Stomach (tissue), 4 donors: ENCODE results near the gene CCDC158.

Experiments
- CTCF ChIP-seq, 7 experiments: fragments of 450-650 bp in 4 of 7; fragments of 200-600 bp in 3 of 7; sonication (generic) in 3 of 7; IDR thresholded peaks; one replicate each; pipeline ENCODE4 v1.5.1; 2016 to 2019; ENCODE audit warnings: antibody characterized with exemption in 7 of 7, control low read depth in 2 of 7, mild to moderate bottlenecking in 1 of 7
- EP300 ChIP-seq: sonication (generic); formaldehyde crosslinking; IDR thresholded peaks from one replicate; pipeline ENCODE4 v1.6.1; 2017; ENCODE audit warnings: antibody characterized with exemption
- POLR2A ChIP-seq, 4 donors: fragments of 450-650 bp; IDR thresholded peaks; one replicate each; pipeline ENCODE4 v1.6.1; 2016; ENCODE audit warnings: antibody characterized with exemption in 4 of 4, control low read depth in 2 of 4, mild to moderate bottlenecking in 1 of 4, moderate library complexity in 1 of 4
- POLR2AphosphoS5 ChIP-seq, 3 donors: sonication (generic); formaldehyde crosslinking; IDR thresholded peaks; one replicate each; pipeline ENCODE4 v1.6.1; 2016; ENCODE audit warnings: antibody characterized with exemption in 3 of 3

- TF ChIP-seq CTCF (IDR thresholded peaks at IDR 0.05): no peak
- no peak for TF ChIP-seq EP300
- TF ChIP-seq POLR2AphosphoS5 (IDR thresholded peaks at IDR 0.05): no peak
- TF ChIP-seq POLR2A (IDR thresholded peaks at IDR 0.05): no peak
Measured at GRCh38 chr4:76458297-76458696, 37.4 kb upstream of the CCDC158 start.
